Mesendoderm (in vitro differentiated cells): ENCODE measurements around the gene CHRNA3.

Experiments
- DNase-seq: peaks from one replicate; pipeline ENCODE4 v3.0.0; 2013
- H2AK5ac ChIP-seq: 2 replicates; pipeline ENCODE4 v1.6.1; 2013; ENCODE audit warnings: low read length, inconsistent platforms
- H2BK120ac ChIP-seq: 2 replicates; pipeline ENCODE4 v1.6.1; 2013; ENCODE audit warnings: low read depth, mild to moderate bottlenecking, low read length, moderate library complexity, mixed read lengths
- H2BK15ac ChIP-seq: replicated peaks from 2 replicates; pipeline ENCODE4 v1.6.1; 2013; ENCODE audit warnings: low read depth, mild to moderate bottlenecking, moderate library complexity
- H2BK5ac ChIP-seq: 2 replicates; pipeline ENCODE4 v1.6.1; 2013; ENCODE audit warnings: low read length, inconsistent platforms
- H3K18ac ChIP-seq: 2 replicates; pipeline ENCODE4 v1.6.1; 2013; ENCODE audit warnings: mild to moderate bottlenecking, low read length, mixed read lengths
- H3K23ac ChIP-seq: one replicate; pipeline ENCODE4 v1.6.1; 2013; ENCODE audit warnings: low read length
- H3K27ac ChIP-seq: 2 replicates; pipeline ENCODE4 v1.5.1; 2013; ENCODE audit warnings: low read depth, mild to moderate bottlenecking, inconsistent platforms, low read length, moderate library complexity
- H3K27me3 ChIP-seq: 2 replicates; pipeline ENCODE4 v1.6.1; 2013; ENCODE audit warnings: low read length, control low read depth, mild to moderate bottlenecking, inconsistent platforms; ENCODE audit not compliant: insufficient read depth, poor library complexity
- H3K36me3 ChIP-seq: 2 replicates; pipeline ENCODE4 v1.6.1; 2013; ENCODE audit warnings: low read length, inconsistent platforms; ENCODE audit not compliant: control insufficient read depth, insufficient read depth
- H3K4ac ChIP-seq: one replicate; pipeline ENCODE4 v1.6.1; 2013; ENCODE audit warnings: low read depth, mild to moderate bottlenecking, low read length, moderate library complexity
- H3K4me1 ChIP-seq: 2 replicates; pipeline ENCODE4 v1.6.1; 2013; ENCODE audit warnings: low read depth, low read length, inconsistent platforms; ENCODE audit not compliant: control insufficient read depth
- H3K4me2 ChIP-seq: 2 replicates; pipeline ENCODE4 v1.6.1; 2013; ENCODE audit warnings: low read length
- H3K4me3 ChIP-seq: 2 replicates; pipeline ENCODE4 v1.5.1; 2013; ENCODE audit warnings: mild to moderate bottlenecking, low read length
- H3K56ac ChIP-seq: one replicate; pipeline ENCODE4 v1.6.1; 2013; ENCODE audit warnings: low read length
- H3K79me1 ChIP-seq: 2 replicates; pipeline ENCODE4 v1.6.1; 2013; ENCODE audit warnings: low read length, inconsistent platforms
- H3K79me2 ChIP-seq: 2 replicates; pipeline ENCODE4 v1.6.1; 2013; ENCODE audit warnings: mild to moderate bottlenecking, low read length; ENCODE audit not compliant: control insufficient read depth, insufficient read depth
- H3K9ac ChIP-seq: 2 replicates; pipeline ENCODE4 v1.6.1; 2013; ENCODE audit warnings: low read length, inconsistent platforms
- H4K5ac ChIP-seq: one replicate; pipeline ENCODE4 v1.6.1; 2013; ENCODE audit warnings: low read length
- H4K8ac ChIP-seq: one replicate; pipeline ENCODE4 v1.6.1; 2013; ENCODE audit warnings: low read depth, mild to moderate bottlenecking, control low read depth, low read length, moderate library complexity
- WGBS: extraction: QIAGEN DNeasy Blood & Tissue Kit; methylation state at CpG from one replicate; pipeline ENCODE4 v1.1.7; 2013; ENCODE audit warnings: low lambda C conversion rate, missing lambda C conversion rate; ENCODE audit not compliant: insufficient coverage; ENCODE audit errors: extremely low coverage; 5-methylcytosine and 5-hydroxymethylcytosine counted together

Gene CHRNA3

GRCh38 chr15:78623786-78624497 lies 3.1 kb upstream of the CHRNA3 start:
- H2BK5ac ChIP-seq: no peak overlapping the region
- H3K4ac ChIP-seq: no peak overlapping the region
- H2BK120ac ChIP-seq: no peak overlapping the region
- peak overlapping the region; percentile 66 for H3K23ac ChIP-seq
- H3K4me2 ChIP-seq: no peak overlapping the region
- no peaks in the 10 kb centered on the region for H3K79me1 ChIP-seq
- no peak overlapping the region for H3K18ac ChIP-seq
- no CpG with 5 or more reads among the region's 7 CpGs for WGBS
- no peaks in the 10 kb centered on the region for H3K79me2 ChIP-seq
- H3K36me3 ChIP-seq: no peaks in the 10 kb centered on the region
- H4K5ac ChIP-seq: no peak overlapping the region
- H2AK5ac ChIP-seq: no peak overlapping the region
- no peak overlapping the region for H4K8ac ChIP-seq
- no peaks in the 10 kb centered on the region for H3K4me1 ChIP-seq
- no peak overlapping the region for H3K27ac ChIP-seq
- H3K4me3 ChIP-seq: no peak overlapping the region
- H2BK15ac ChIP-seq: no peak overlapping the region
- no peak for DNase-seq
- no peak overlapping the region for H3K9ac ChIP-seq
- H3K56ac ChIP-seq: no peak overlapping the region
- H3K27me3 ChIP-seq: peaks cover 14% of the 10 kb centered on the region

GRCh38 chr15:78621810-78622402 lies 1.1 kb upstream of the CHRNA3 start:
- no peak overlapping the region for H3K4ac ChIP-seq
- no peak overlapping the region for H2AK5ac ChIP-seq
- H2BK15ac ChIP-seq: no peak overlapping the region
- WGBS: no CpG with 5 or more reads among the region's 10 CpGs
- H3K9ac ChIP-seq: no peak overlapping the region
- H3K23ac ChIP-seq: no peak overlapping the region
- H3K4me1 ChIP-seq: no peaks in the 10 kb centered on the region
- H3K4me2 ChIP-seq: no peak overlapping the region
- H3K27me3 ChIP-seq: peaks cover 14% of the 10 kb centered on the region
- no peaks in the 10 kb centered on the region for H3K36me3 ChIP-seq
- H3K27ac ChIP-seq: no peak overlapping the region
- H3K79me1 ChIP-seq: no peaks in the 10 kb centered on the region
- H4K8ac ChIP-seq: no peak overlapping the region
- DNase-seq: no peak
- H4K5ac ChIP-seq: no peak overlapping the region
- no peak overlapping the region for H3K18ac ChIP-seq
- no peaks in the 10 kb centered on the region for H3K79me2 ChIP-seq
- H3K4me3 ChIP-seq: no peak overlapping the region
- no peak overlapping the region for H2BK5ac ChIP-seq
- no peak overlapping the region for H3K56ac ChIP-seq
- H2BK120ac ChIP-seq: no peak overlapping the region

GRCh38 chr15:78620021-78620526 lies 722 bp downstream of the CHRNA3 start:
- Histone ChIP-seq H3K9ac (peak overlapping the region; percentile 60), H2BK5ac (no peak overlapping the region), H3K4me2 (peak overlapping the region; percentile 82), H3K27ac (no peak overlapping the region), H3K4me3 (peak overlapping the region; percentile 31), H2AK5ac (no peak overlapping the region), H3K4ac (no peak overlapping the region), H4K8ac (no peak overlapping the region), H2BK120ac (no peak overlapping the region), H3K56ac (peak overlapping the region; percentile 78), H2BK15ac (no peak overlapping the region), H3K36me3 (no peaks in the 10 kb centered on the region), H3K18ac (no peak overlapping the region), H3K79me1 (no peaks in the 10 kb centered on the region), H4K5ac (no peak overlapping the region), H3K23ac (no peak overlapping the region), H3K27me3 (peaks cover 14% of the 10 kb centered on the region), H3K4me1 (no peaks in the 10 kb centered on the region), H3K79me2 (no peaks in the 10 kb centered on the region)
- DNase-seq: peak; percentile 80
- WGBS: no CpG with 5 or more reads among the region's 41 CpGs

- H3K9ac ChIP-seq: peak overlapping the region; percentile 30
- no peaks in the 10 kb centered on the region for H3K79me1 ChIP-seq
- H3K4me1 ChIP-seq: no peaks in the 10 kb centered on the region
- no peak overlapping the region for H2BK15ac ChIP-seq
- no peaks in the 10 kb centered on the region for H3K79me2 ChIP-seq
- peaks cover 14% of the 10 kb centered on the region for H3K27me3 ChIP-seq
- no peak overlapping the region for H3K27ac ChIP-seq
- no peak overlapping the region for H2BK120ac ChIP-seq
- no peak overlapping the region for H3K4ac ChIP-seq
- peak overlapping the region; percentile 37 for H3K56ac ChIP-seq
- no peak overlapping the region for H3K23ac ChIP-seq
- no peak overlapping the region for H2AK5ac ChIP-seq
- no peak overlapping the region for H3K4me3 ChIP-seq
- peak overlapping the region; percentile 39 for H3K4me2 ChIP-seq
- no CpG with 5 or more reads among the region's 20 CpGs for WGBS
- H2BK5ac ChIP-seq: no peak overlapping the region
- H4K8ac ChIP-seq: no peak overlapping the region
- no peak overlapping the region for H4K5ac ChIP-seq
- H3K18ac ChIP-seq: no peak overlapping the region
- peak; percentile 61 for DNase-seq
- H3K36me3 ChIP-seq: no peaks in the 10 kb centered on the region
Observed at GRCh38 chr15:78619022-78619950, 1.5 kb downstream of the CHRNA3 start.

- Histone ChIP-seq H3K9ac (no peak overlapping the region), H3K27me3 (peaks cover 14% of the 10 kb centered on the region), H4K8ac (no peak overlapping the region), H4K5ac (no peak overlapping the region), H3K79me2 (no peaks in the 10 kb centered on the region), H3K4me2 (no peak overlapping the region), H2AK5ac (no peak overlapping the region), H3K23ac (no peak overlapping the region), H2BK5ac (no peak overlapping the region), H2BK120ac (no peak overlapping the region), H2BK15ac (no peak overlapping the region), H3K56ac (no peak overlapping the region), H3K27ac (no peak overlapping the region), H3K18ac (no peak overlapping the region), H3K4me3 (no peak overlapping the region), H3K4me1 (no peaks in the 10 kb centered on the region), H3K79me1 (no peaks in the 10 kb centered on the region), H3K4ac (no peak overlapping the region), H3K36me3 (no peaks in the 10 kb centered on the region)
- no CpG with 5 or more reads among the region's 8 CpGs for WGBS
- DNase-seq: peak; percentile 88
Observed at GRCh38 chr15:78618490-78618934, 2.3 kb downstream of the CHRNA3 start.
